IMR-90 (cell line): ENCODE measurements around the gene SNX25. TPM values are rescaled to one million over a fixed set of nuclear protein-coding genes. Genes with fewer than 3 reads are reported as not detected.

Source experiments
- ATAC-seq: fragments of 200-7000 bp; cut with Tn5 transposase; 2 replicates; pipeline ENCODE4 v1.9.1; 2020; ENCODE audit warnings: low read depth, mild to moderate bottlenecking, moderate library complexity
- BruUV-seq: library from RNA; stranded (reverse); fragments of 400-500 nt; replicated peaks from 2 replicates; lab custom pipeline; 2021; lab: Mats Ljungman, UMichigan
- CTCF ChIA-PET: fragments of 300-600 bp; formaldehyde crosslinking; extraction: SDS; loops from one replicate; lab custom pipeline; 2021; ENCODE audit warnings: antibody characterized with exemption; lab: Yijun Ruan, JAX
- POLR2A ChIA-PET: fragments of 300-600 bp; sonication (Branson Sonifier 250); formaldehyde crosslinking; loops from one replicate; lab custom pipeline; 2022; ENCODE audit warnings: antibody characterized with exemption; ENCODE audit not compliant: unreplicated experiment; lab: Charles Lee
- DNase-seq: peaks from one replicate; pipeline ENCODE4 v3.0.0; 2013
- H2AFZ ChIP-seq: replicated peaks from 2 replicates; pipeline ENCODE3; 2013; ENCODE audit warnings: low read length, mild to moderate bottlenecking; ENCODE audit not compliant: poor library complexity
- H2AK5ac ChIP-seq: 2 replicates; pipeline ENCODE4 v1.6.1; 2013; ENCODE audit warnings: low read depth, low read length, inconsistent platforms
- H2AK9ac ChIP-seq: replicated peaks from 2 replicates; pipeline ENCODE3; 2013; ENCODE audit warnings: mild to moderate bottlenecking, low read depth, low read length, moderate library complexity; ENCODE audit not compliant: poor library complexity
- H2BK120ac ChIP-seq: 2 replicates; pipeline ENCODE4 v1.6.1; 2013; ENCODE audit warnings: low read depth, low read length, inconsistent platforms
- H2BK15ac ChIP-seq: 3 replicates; pipeline ENCODE4 v1.6.1; 2013; ENCODE audit warnings: low read depth, low read length, inconsistent platforms
- H2BK20ac ChIP-seq: 2 replicates; pipeline ENCODE4 v1.6.1; 2013; ENCODE audit warnings: low read depth, mild to moderate bottlenecking, inconsistent platforms, low read length, moderate library complexity
- H2BK5ac ChIP-seq: 2 replicates; pipeline ENCODE4 v1.6.1; 2013; ENCODE audit warnings: mild to moderate bottlenecking, low read depth, low read length, inconsistent platforms; ENCODE audit not compliant: poor library complexity, severe bottlenecking
- H3K14ac ChIP-seq: replicated peaks from 2 replicates; pipeline ENCODE4 v1.6.1; 2013; ENCODE audit warnings: low read depth, low read length, inconsistent platforms
- H3K18ac ChIP-seq: 2 replicates; pipeline ENCODE4 v1.6.1; 2013; ENCODE audit warnings: low read depth, low read length, control low read depth
- H3K23ac ChIP-seq: 2 replicates; pipeline ENCODE4 v1.6.1; 2013; ENCODE audit warnings: low read depth, low read length, inconsistent platforms
- H3K27ac ChIP-seq: 2 replicates; pipeline ENCODE4 v1.5.1; 2013; ENCODE audit warnings: mild to moderate bottlenecking, control low read depth, low read length; ENCODE audit not compliant: insufficient read depth
- H3K27me3 ChIP-seq: 2 replicates; pipeline ENCODE4 v1.6.1; 2013; ENCODE audit warnings: low read length; ENCODE audit not compliant: control insufficient read depth, insufficient read depth
- H3K36me3 ChIP-seq: 2 replicates; pipeline ENCODE4 v1.6.1; 2013; ENCODE audit warnings: low read length, mixed read lengths; ENCODE audit not compliant: control insufficient read depth, insufficient read depth
- H3K4ac ChIP-seq: 2 replicates; pipeline ENCODE4 v1.6.1; 2013; ENCODE audit warnings: low read depth, low read length, inconsistent platforms
- H3K4me1 ChIP-seq: 2 replicates; pipeline ENCODE4 v1.6.1; 2013; ENCODE audit warnings: low read length, mixed read lengths; ENCODE audit not compliant: control insufficient read depth, insufficient read depth
- H3K4me2 ChIP-seq: 2 replicates; pipeline ENCODE4 v1.6.1; 2013; ENCODE audit warnings: low read depth, mild to moderate bottlenecking, control low read depth, low read length, moderate library complexity
- H3K4me3 ChIP-seq: 2 replicates; pipeline ENCODE4 v1.5.1; 2013; ENCODE audit warnings: low read depth, mild to moderate bottlenecking, control low read depth, low read length, moderate library complexity; ENCODE audit not compliant: insufficient read depth
- H3K56ac ChIP-seq: 2 replicates; pipeline ENCODE4 v1.6.1; 2013; ENCODE audit warnings: low read length, inconsistent platforms; ENCODE audit not compliant: insufficient read depth; ENCODE audit errors: extremely low read depth
- H3K79me1 ChIP-seq, 2 experiments: 2 replicates each; pipeline ENCODE4 v1.6.1; 2013; ENCODE audit warnings: low read length in 2 of 2, inconsistent platforms in 1 of 2, low read depth in 1 of 2
- H3K9ac ChIP-seq: 2 replicates; pipeline ENCODE4 v1.6.1; 2013; ENCODE audit warnings: low read depth, low read length, control low read depth
- H3K9me1 ChIP-seq: 2 replicates; pipeline ENCODE4 v1.6.1; 2013; ENCODE audit warnings: low read length, inconsistent platforms; ENCODE audit not compliant: insufficient read depth
- H3K9me3 ChIP-seq: 2 replicates; pipeline ENCODE4 v1.6.1; 2013; ENCODE audit warnings: low read length; ENCODE audit not compliant: control insufficient read depth, insufficient read depth
- H4K20me1 ChIP-seq: 2 replicates; pipeline ENCODE4 v1.6.1; 2013; ENCODE audit warnings: low read length, inconsistent platforms; ENCODE audit not compliant: insufficient read depth
- H4K5ac ChIP-seq: 2 replicates; pipeline ENCODE4 v1.6.1; 2013; ENCODE audit warnings: mild to moderate bottlenecking, low read depth, low read length, control low read depth
- H4K8ac ChIP-seq, 2 experiments: 2 replicates each; pipeline ENCODE4 v1.6.1; 2013; ENCODE audit warnings: low read depth in 2 of 2, low read length in 2 of 2, control low read depth in 1 of 2, inconsistent platforms in 1 of 2
- H4K91ac ChIP-seq: 2 replicates; pipeline ENCODE4 v1.6.1; 2013; ENCODE audit warnings: low read depth, low read length, inconsistent platforms; ENCODE audit not compliant: insufficient read depth
- BHLHE40 ChIP-seq: fragments of 150-350 bp; IDR thresholded peaks from 2 replicates; pipeline ENCODE4 v1.6.1; 2016; ENCODE audit warnings: mild to moderate bottlenecking, low read depth, low read length
- NFE2L2 ChIP-seq: fragments of 150-350 bp; IDR thresholded peaks from 2 replicates; pipeline ENCODE4 v1.6.1; 2016; ENCODE audit warnings: low read depth, mild to moderate bottlenecking, low read length
- WGBS, 2 experiments: methylation state at CpG; one replicate each; pipeline versions ENCODE4 v1.1.5 to v1.1.7; 2013; ENCODE audit warnings: missing lambda C conversion rate in 2 of 2; ENCODE audit not compliant: insufficient read length in 1 of 2; ENCODE audit errors: extremely low coverage in 2 of 2; 5-methylcytosine and 5-hydroxymethylcytosine counted together
- dilution Hi-C: fragments of 300-500 bp; cut with HindIII; formaldehyde crosslinking; loops from one replicate; pipeline ENCODE4 v1.14.3; 2018; ENCODE audit warnings: low sequenced_read_pairs; ENCODE audit not compliant: unreplicated experiment
- in situ Hi-C: fragments of 300-500 bp; cut with MboI; formaldehyde crosslinking; loops from 3 replicates; pipeline ENCODE4 v1.14.3; 2019; ENCODE audit warnings: low sequenced_read_pairs, inconsistent platforms, mixed read lengths
- intact Hi-C: fragments of 100-400 bp; cut with micrococcal nuclease; formaldehyde crosslinking; loops from 2 replicates; pipeline ENCODE4 v1.10.0; 2022
- polyA plus RNA-seq, 3 experiments: library from polyadenylated mRNA; depleted of rRNA; stranded (reverse); fragments of >200 nt; gene quantifications; 2 replicates each; pipeline ENCODE4 v1.2.3, GENCODE V29; 2012; ENCODE audit warnings: low replicate concordance in 1 of 3
- total RNA-seq: library from RNA; depleted of rRNA; stranded (reverse); fragments of >200 nt; gene quantifications from 2 replicates; pipeline ENCODE4 v1.2.3, GENCODE V29; 2012

SNX25 gene
- total and polyA plus RNA-seq, 2 of the 4 experiments (the other 2 are of a cell fraction): 11.4 to 28.3 TPM

DNA sequence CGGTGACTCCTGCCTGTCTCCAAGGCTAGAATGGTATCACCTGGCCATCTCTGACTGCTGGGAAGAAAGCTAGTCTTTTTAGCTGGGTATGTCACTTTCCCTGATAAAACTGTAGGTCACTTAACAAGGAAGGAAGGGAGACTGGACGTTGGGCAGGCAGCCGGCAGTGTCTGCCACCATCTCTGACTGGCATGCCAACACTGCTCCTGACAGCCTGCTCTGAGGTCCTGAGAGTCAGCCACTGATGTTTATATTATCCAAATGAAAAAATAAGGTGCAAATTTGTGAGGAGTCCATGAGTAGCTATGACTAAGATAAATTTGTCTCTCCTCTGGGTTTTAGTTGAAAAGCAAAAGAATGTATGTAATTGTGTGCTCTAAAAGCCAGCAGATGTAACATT, 77.2 kb downstream of the SNX25 start:
- Histone ChIP-seq H3K4ac (0 out of 2 replicates have a peak overlapping the region, but pooled peaks have one; percentile 12), H3K4me1 (peaks cover 7% of the 10 kb centered on the region), H3K9ac (no peak overlapping the region), H3K23ac (no peak overlapping the region), H3K9me3 (no peaks in the 10 kb centered on the region), H3K18ac (no peak overlapping the region; the same call in 1 of the 2 replicates), H3K36me3 (peaks cover 5% of the 10 kb centered on the region), H3K27me3 (no peaks in the 10 kb centered on the region), H4K5ac (no peak overlapping the region), H3K14ac (no peak overlapping the region), H2BK15ac (no peak overlapping the region), H2BK120ac (no peak overlapping the region), H3K79me1 (0 out of 4 replicates have a peak, but pooled peaks cover 0 to 3% of the 10 kb centered on the region in 2 experiments), H2AFZ (no peak overlapping the region), H4K91ac (no peak overlapping the region), H3K27ac (no peak overlapping the region), H4K8ac (no peak overlapping the region), H2AK9ac (peak overlapping the region; percentile 51), H3K56ac (no peak overlapping the region), H3K4me2 (peak overlapping the region; percentile 26; the same call in 1 of the 2 replicates), H3K9me1 (peaks cover 7% of the 10 kb centered on the region; the same call in 1 of the 2 replicates), H2BK20ac (no peak overlapping the region), H3K4me3 (no peak overlapping the region), H2BK5ac (no peak overlapping the region), H4K20me1 (no peaks in the 10 kb centered on the region; the same call in 1 of the 2 replicates), H2AK5ac (no peak overlapping the region; the same call in 1 of the 2 replicates)
- no CpG with 5 or more reads among the region's 3 CpGs for WGBS, 2 experiments
- TF ChIP-seq NFE2L2 (no peak), BHLHE40 (0 out of 2 replicates have a peak, but pooled peaks have one; percentile 20)
- ChIA-PET CTCF (no interaction called here), POLR2A (interaction anchor here (0.6 kb wide), 1 partner anchor 17 kb away, joined by 3 read pairs; no protein-coding TSS in a partner anchor)
- no TSS peak for BruUV-seq
- ATAC-seq (peak; percentile 63), DNase-seq (peak; percentile 32)
- intact Hi-C loops (no loop called here), dilution Hi-C loops (no loop called here), in situ Hi-C loops (no loop called here)
